COLO668 (cell line): Measurements from ENCODE around the gene EMC1.
A peak's percentile ranks its signal among the peaks of the same experiment; 100 is the strongest.
"Not testable (repeated sequence)": the region's sequence is repeated elsewhere in the genome, so short reads cannot be mapped to it uniquely, and the experiment has no call there.

Source experiments
- DNase-seq: peaks from one replicate; lab custom pipeline; 2025; ENCODE audit not compliant: unreplicated experiment; lab: John Stamatoyannopoulos, UW

The EMC1 gene

DNA sequence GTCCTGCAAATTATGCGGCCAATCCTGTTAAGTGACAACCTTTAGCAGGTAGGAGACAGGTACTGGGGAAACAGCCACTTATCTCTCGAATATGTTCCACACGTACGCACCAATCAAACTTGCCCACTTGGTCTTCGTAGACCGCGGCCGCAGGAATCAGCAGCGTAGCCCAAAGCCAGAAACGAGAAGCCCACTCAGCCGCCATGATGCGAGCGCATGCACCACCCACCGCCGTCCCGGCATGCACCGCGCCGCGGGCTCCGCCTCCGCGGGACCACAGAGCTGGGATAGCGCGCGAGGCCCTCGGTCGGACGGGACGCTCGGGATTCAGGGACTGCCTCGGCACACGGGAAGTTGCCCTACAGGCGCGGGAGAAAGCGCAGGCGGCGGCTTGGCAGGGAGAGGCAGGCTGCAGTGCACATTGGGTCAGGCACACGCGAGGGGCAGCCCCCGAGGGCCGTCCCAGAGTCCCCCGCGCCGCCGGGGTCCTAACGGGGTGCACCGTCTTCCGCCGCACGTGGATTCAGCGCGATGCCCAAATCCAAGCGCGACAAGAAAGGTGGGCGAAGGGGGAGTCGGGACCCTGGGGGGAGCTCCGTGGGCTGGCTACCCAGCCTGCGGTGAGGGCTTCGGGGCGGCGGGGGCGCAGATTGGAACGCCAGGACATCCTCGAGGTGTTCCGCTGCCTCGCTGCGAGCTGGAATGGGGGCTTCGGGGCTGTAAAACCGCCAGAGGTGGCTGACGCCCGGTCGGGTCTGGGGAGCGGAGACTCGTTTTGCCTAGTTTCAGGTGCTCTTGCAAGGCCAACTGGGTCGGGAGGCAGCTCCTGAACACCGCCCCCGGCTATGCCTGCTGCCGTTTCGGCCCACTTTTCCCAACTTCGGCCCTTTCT, at the start of gene EMC1, which contains the start of gene MRTO4:
Gene EMC1 (minus strand): TSS at position 220 of the 892 bp plus-strand sequence. CDS start 15 bp downstream, at position 205.
Gene MRTO4 (plus strand): TSS at position 501 of the 892 bp plus-strand sequence. CDS start 31 bp downstream, at position 532.
- peak; percentile 99 for DNase-seq

DNA sequence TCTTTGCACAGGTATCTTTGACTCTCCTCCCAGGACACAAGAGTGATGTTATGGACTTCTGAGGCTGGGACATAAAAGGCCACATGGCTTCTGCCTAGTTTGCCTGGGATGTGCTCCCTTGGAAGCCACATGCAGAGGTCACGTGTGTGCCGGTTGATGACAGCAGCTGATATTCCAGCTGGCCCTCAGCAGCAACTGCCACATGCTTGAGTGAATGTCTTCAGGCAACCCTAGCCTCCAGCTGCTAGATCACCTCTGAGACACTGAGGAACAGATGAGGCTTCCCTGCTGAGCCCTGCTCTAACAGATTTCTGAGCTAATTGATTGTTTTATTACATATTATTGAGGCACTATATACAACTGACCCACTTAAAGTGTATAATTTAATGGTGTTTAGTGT, 48.9 kb upstream of the EMC1 start:
- DNase-seq = peak; percentile 42

DNA sequence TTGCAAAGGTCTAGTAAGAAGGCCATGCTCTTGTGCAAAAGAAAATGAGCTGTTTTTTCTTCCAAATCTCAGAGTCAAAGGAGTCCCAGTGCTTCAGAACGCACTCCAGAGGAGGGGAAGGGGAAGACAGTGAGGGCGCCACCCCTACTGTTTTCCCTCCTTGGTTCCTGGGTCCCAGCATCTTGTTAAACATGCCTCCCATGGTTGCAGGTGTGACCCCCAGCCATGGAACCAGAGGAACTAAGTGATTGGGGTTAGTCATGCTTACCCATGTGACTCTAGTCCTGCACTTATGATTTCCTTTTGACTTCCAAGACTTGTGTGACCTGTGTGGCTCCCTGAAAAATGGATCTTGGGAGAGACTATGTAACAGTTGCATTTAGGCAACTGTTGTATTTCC, 43.3 kb upstream of the EMC1 start:
- no peak for DNase-seq

DNA sequence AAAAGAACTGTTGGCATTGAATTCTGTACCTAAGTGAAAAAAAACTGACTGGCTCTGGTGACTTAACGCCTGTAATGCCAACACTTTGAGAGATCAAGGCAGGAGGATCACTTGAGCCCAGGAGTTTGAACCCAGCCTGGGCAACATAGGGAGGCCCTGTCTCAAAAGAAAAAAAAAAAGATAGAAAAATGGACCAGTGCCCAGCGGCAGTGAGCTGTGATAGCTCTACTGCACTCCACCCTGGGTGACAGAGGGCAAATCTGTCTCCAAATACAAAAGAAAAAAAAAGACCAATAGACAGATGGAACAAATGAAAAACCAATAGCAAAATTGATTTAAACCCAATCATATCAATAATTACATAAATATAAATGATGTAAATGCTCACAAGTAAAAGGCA, 37.9 kb upstream of the EMC1 start:
- DNase-seq = no peak

DNA sequence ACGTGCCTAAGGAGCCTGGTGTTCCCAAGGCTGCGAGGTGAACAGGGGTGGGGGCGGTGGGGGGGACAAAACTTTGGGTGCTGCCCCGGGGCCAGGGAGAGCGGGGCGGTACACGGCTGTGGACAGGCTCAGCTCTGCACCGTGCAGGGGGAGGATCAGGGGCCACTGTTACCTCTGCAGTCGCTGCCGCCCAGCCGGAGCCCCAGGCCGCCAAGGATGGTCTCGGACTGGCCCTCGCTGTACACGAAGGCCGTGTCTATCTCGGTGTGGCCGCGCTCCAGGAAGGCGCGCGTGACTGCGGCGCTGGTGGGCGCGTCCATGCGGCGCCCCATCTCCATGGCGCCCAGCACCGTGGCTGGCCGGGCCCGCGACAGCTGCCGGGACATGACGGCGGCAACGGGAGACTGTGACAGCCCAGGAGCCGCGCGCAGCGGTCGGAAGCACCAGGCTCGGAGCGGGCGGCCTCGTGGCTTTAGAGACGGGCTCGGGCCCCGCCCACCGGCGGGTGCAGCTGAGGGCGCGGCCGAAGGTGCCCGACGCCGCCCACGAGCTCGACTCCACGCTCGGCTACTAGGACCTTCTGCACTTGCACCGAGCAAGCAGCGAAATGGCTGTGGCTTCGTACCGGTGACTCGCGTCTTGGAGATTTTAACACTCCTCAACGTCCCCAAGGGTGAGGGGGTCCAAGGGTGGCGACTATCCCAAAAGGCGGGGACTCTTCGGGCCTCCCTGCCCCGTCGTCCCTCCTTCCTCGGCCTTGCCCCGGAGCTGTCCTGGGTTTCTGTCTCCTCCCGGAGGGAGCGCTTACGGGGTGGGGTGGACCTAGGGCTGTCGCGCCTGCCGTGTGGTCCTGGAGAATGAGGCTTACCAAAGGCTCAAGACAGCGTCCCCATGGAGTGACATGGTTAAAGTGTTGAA, 37.3 kb upstream of the EMC1 start, which contains the start of gene AKR7A3:
Gene AKR7A3 (minus strand): TSS at position 447 of the 918 bp plus-strand sequence. CDS start 61 bp downstream, at position 386.
- DNase-seq = peak; percentile 97

DNA sequence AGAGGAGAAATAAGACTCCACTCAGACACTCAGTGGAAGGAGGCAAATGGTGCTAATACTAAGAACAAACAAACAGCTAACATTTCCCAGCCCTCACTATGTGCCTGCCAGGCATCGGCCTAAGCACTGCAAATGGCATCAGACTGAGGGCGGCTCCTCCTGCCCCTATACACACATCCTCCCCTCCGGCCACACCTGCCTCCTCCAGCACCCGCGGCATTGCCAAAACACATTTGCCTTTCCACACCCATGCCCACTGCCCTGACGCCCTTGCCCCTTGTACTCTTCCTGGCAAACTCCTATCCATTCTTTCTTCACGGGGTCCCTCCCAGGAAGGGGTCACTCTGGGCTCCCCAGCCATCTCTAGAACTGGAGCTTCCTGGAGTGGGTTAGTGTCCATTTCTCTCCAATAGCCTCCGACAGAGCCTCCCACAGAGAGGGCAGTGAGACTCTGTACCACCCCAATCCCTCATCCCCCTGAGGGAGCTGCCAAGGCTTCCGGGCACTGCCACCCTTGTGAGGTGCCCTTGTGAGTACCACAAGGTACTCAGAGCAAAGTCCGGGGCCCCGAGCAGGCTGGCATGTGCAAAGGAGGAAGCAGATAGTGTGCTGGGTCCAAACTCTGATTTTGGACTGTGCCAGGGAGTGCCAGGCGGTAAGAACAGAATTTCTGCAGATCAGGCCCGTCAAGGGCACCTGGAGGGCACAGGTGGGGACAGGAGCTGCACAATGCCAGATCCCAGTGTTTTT, 36.3 kb upstream of the EMC1 start:
- peak; percentile 80 for DNase-seq

DNA sequence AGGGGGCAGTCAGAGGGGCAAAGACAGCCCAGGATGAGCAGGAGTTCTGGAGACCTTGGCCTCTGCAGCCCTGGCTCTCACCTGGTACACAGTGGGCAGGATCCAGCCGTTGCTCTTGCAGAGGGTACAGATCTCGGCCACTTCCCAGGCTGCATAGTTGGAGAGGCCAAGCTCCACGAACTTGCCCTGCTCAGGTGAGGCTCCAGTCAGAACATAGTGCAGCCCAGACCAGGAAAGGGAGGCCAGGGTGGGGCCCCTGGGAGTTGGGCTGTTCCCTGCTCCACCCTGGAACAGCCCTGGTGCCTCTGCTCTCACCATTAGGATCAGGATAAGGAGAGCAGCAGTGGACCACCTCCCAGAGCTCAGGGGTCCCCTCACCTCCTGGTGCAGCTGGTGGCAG, 34.5 kb upstream of the EMC1 start:
- peak; percentile 74 for DNase-seq

DNA sequence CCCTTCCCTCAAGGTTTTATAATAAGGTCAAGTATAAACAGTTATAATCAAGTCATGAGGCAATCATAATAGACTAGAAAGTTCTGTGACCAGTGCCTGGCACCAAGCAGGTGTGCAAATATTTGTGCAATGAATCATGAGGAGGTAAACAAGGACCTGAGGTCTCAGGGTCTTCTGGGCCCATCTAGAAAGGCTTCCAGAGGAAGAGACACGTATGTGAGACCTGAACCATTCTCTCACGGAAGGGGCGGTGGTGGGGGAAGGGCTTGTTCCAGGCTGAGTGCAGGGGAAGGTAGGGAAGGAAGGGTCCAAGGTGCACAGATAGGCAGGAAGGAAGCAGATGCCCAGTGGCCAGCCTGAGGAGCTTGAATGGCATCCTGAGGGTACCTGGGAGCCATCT, 34.0 kb upstream of the EMC1 start:
- DNase-seq = not testable (repeated sequence)

DNA sequence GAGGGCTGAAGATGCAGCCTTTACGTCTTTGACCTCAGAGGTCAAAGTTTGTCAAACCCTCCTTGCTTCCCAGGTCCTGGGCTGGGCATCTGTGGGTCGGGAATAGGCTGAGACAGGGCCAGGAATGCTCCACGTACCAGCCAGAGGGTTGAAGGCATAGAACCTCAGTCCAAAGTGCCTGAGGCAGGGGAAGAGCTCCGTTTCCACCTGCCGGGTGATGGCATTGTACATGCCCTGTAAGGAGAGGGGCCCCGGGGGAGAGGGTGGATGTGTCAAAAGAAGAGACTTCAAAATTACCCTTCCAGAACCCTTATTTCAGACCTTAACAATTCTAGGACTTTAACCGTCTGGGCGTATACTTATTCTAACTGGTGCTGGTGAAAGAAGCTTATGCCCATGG, 33.6 kb upstream of the EMC1 start:
- DNase-seq = peak; percentile 52

DNA sequence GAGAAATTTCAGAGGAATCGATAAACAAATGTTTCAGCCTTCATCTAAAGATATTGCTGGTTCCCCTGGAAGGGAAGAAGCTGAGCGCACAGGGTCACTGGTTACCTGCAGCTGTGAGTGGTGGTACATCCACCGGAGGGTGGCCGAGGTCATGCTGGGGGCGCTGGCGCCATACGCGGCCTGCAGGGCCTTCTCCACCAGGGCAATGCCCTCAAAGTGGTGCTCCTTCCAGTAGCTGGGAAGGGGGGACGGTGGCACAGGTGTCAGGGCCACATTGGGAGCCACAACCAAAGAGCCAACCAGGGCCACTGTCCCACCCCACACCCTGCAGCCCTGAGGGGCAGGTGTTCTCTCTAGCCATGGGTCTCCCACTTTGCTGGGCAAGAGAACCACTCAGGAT, 32.6 kb upstream of the EMC1 start:
- no peak for DNase-seq

DNA sequence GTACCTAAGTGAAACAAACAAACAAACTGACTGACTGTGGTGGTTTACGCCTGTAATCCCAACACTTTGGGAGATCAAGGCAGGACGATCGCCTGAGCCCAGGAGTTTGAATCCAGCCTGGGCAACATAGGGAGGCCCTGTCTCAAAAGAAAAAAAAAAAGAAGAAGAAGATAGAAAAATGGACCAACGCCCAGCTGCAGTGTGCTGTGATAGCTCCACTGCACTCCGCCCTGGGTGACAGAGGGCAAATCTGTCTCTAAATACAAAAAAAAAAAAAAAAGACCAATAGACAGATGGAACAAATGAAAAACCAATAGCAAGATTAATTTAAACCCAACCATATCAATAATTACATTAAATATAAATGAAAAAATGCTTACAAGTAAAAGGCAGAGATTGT, 23.3 kb upstream of the EMC1 start:
- no peak for DNase-seq

DNA sequence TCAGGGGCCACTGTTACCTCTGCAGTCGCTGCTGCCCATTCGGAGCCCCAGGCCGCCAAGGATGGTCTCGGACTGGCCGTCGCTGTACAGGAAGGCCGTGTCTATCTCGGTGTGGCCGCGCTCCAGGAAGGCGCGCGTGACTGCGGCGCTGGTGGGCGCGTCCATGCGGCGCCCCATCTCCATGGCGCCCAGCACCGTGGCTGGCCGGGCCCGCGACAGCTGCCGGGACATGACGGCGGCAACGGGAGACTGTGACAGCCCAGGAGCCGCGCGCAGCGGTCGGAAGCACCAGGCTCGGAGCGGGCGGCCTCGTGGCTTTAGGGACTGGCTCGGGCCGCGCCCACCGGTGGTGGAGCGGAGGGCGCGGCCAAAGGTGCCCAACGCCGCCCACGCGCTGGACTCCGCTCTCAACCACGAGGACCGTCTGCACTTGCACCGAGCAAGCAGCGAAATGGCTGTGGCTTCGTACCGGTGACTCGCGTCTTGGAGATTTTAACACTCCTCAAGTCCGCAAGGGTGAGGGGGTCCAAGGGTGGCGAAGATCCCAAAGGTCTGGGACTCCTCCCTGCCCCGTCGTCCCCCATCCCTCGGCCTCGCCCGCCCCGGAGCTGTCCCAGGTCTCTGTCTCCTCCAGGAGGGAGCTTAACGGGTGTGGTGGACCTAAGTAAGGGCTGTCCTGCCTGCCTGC, 22.7 kb upstream of the EMC1 start:
- not testable (repeated sequence) for DNase-seq

DNA sequence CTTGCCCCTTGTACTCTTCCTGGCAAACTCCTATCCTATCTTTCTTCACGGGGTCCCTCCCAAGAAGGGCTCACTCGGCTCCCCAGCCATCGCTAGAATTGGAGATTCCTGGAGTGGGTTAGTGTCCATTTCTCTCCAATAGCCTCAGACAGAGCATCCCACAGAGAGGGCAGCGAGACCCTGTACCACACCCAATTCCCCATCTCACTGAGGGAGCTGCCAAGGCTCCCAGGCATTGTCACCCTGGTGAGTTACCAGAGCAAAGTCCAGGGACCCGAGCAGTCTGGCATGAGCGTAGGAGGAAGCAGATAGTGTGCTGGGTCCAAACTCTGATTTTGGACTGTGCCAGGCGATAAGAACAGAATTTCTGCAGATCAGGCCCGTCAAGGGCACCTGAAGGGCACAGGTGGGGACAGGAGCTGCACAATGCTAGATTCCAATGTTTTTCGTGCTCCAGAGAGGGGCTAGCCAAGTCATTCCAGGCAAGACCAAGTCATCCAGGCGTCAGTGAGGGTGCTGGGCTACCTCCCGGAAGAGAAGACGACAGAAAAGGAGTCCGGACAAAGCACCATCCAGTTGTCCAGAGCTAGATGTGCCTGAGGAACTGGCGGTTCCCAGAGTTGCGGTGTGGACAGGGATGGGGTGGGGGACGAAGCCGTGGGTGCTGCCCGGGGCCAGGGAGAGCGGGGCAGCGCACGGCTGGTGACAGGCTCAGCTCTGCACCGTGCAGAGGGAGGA, 22.0 kb upstream of the EMC1 start:
- no peak for DNase-seq

DNA sequence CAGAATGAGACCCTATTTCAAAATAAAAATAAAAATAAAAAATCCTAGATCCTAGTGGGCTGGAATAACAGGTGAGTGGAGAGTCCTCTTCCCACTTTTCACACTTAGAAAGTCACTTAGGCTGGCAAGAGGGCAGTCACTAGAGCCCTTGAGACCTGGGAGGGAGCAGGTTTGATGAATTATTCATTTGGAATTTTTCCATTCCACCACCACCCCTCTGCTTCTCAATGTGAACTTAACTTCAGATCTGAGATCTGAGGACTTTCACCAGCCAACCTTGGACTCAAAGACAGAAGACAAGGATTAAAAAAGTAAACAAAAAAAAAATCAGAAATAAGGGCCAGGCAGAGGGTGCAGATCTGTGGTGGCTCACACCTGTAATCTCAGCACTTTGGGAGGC, 20.7 kb upstream of the EMC1 start:
- no peak for DNase-seq

DNA sequence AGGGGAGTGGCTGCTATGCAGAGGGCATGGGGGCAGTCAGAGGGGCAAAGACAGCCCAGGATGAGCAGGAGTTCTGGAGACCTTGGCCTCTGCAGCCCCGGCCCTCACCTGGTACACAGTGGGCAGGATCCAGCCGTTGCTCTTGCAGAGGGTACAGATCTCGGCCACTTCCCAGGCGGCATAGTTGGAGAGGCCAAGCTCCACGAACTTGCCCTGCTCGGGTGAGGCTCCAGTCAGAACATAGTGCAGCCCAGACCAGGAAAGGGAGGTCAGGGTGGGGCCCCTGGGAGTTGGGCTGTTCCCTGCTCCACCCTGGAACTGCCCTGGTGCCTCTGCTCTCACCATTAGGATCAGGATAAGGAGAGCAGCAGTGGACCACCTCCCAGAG, 19.0 kb upstream of the EMC1 start:
- not testable (repeated sequence) for DNase-seq

DNA sequence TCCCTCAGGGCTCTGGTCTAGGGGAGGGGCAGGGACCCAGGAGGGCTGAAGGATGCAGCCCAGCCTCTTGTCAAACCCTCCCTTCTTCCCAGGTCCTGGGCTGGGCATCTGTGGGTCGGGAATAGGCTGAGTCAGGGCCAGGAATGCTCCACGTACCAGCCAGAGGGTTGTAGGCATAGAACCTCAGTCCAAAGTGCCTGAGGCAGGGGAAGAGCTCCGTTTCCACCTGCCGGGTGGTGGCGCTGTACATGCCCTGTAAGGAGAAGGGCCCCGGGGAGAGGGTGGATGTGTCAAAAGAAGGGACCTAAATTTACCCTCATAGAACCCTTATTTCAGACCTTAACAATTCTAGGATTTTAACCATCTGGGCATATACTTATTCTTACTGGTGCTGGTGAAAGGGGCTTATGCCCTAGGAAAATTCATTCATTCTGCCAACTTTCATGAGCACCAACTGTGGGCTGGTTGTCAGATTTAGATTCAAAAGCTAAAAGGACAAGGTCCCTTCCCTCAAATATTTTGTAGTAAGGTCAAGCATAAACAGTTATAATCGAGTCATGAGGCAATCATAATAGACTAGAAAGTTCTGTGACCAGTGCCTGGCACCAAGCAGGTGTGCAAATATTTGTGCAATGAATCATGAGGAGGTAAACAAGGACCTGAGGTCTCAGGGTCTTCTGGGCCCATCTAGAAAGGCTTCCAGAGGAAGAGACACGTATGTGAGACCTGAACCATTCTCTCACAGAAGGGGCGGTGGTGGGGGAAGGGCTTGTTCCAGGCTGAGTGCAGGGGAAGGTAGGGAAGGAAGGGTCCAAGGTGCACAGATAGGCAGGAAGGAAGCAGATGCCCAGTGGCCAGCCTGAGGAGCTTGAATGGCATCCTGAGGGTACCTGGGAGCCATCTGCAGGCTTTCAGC, 18.4 kb upstream of the EMC1 start:
- not testable (repeated sequence) for DNase-seq

DNA sequence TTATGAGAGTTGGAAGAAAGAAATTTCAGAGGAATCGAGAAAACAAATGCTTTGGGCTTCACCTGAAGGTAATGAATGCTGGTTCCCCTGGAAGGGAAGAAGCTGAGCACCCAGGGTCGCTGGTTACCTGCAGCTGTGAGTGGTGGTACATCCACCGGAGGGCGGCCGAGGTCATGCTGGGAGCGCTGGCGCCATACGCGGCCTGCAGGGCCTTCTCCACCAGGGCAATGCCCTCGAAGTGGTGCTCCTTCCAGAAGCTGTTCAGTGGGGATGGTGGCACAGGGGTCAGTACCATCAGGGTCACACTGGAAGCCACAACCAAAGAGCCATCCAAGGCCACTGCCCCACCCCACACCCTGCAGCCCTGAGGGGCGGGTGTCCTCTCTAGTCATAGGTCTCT, 17.1 kb upstream of the EMC1 start:
- DNase-seq = no peak

DNA sequence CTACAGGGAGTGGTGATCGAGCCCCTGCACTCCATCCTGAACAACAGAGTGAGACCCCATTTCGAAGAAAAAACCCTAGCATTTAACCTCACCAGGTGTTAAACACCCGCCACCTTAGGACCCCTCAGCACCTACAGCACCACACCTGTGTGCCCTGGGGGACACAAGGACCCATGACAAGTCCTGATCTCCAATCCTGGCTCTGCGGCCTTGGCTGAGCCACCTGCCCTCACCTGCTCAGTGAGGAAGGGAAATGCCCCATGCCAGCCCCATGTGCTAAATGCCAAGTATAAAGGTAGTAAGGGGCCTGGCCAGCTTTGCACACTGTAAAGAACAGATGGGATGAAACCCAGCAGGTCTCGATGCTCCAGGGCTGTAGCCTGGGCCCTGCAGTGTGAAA, 11.4 kb upstream of the EMC1 start:
- DNase-seq = no peak

DNA sequence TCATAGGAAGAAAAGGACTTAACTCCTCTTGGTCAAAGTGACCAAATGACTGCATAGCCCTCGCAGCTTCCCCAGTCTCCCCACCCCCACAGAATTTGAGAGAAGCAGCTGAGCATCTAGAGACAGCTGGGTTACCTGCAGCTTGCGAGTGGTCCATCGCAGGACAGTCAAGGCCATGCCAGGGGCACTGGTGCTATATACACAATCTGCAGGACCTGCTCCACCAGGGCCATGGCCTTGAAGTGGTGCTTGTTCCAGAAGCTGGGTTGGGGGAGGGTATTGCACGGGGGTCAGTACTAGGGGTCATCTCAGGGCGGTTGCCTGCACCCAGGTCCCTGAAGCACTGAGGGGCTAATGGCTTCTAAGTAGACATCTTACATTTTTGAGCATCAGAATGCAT, 10.7 kb upstream of the EMC1 start:
- no peak for DNase-seq
